A673 (cell line): ENCODE data around the gene PPP1R11. TPM values are rescaled to one million over a fixed set of nuclear protein-coding genes. Genes with fewer than 3 reads are reported as not detected.
A peak's percentile ranks its signal among the peaks of the same experiment; 100 is the strongest.

ENCODE experiments used
- Bru-seq: library from RNA; stranded (reverse); fragments of 400-500 nt; gene quantifications from one replicate; lab custom pipeline; 2021; lab: Mats Ljungman, UMichigan
- BruChase-seq, 2 experiments: library from RNA; stranded (reverse); fragments of 400-500 nt; gene quantifications; one replicate each; lab custom pipeline; 2021; lab: Mats Ljungman, UMichigan
- BruUV-seq: library from RNA; stranded (reverse); fragments of 400-500 nt; replicated peaks from 2 replicates; lab custom pipeline; 2021; lab: Mats Ljungman, UMichigan
- CTCF ChIA-PET: fragments of 300-600 bp; sonication (Branson Sonifier 250); formaldehyde crosslinking; loops from one replicate; lab custom pipeline; 2022; ENCODE audit warnings: antibody characterized with exemption; lab: Charles Lee
- POLR2A ChIA-PET: fragments of 300-600 bp; sonication (Branson Sonifier 250); formaldehyde crosslinking; loops from one replicate; lab custom pipeline; 2022; ENCODE audit warnings: antibody characterized with exemption; ENCODE audit not compliant: low non-redundant PET; lab: Charles Lee
- DNase-seq: peaks from one replicate; pipeline ENCODE4 v3.0.0-alpha.2; 2015; ENCODE audit warnings: low spot score
- H3K27ac ChIP-seq: fragments of 200-600 bp; sonication (generic); 2 replicates; pipeline ENCODE4 v1.5.1; 2016; ENCODE audit warnings: mixed run types, low read depth, mild to moderate bottlenecking, mixed read lengths, antibody characterized with exemption, low read length; ENCODE audit not compliant: poor library complexity, severe bottlenecking
- H3K27me3 ChIP-seq: fragments of 200-600 bp; sonication (generic); replicated peaks from 2 replicates; pipeline ENCODE4 v1.6.1; 2017; ENCODE audit warnings: mixed run types, low read depth, mild to moderate bottlenecking, mixed read lengths, antibody characterized with exemption, low read length; ENCODE audit not compliant: insufficient read depth, poor library complexity
- H3K36me3 ChIP-seq: fragments of 200-600 bp; sonication (generic); 2 replicates; pipeline ENCODE4 v1.6.1; 2016; ENCODE audit warnings: mixed run types, mild to moderate bottlenecking, mixed read lengths, antibody characterized with exemption, low read length; ENCODE audit not compliant: insufficient read depth, poor library complexity, severe bottlenecking
- H3K4me1 ChIP-seq: fragments of 200-600 bp; sonication (generic); 2 replicates; pipeline ENCODE4 v1.6.1; 2017; ENCODE audit warnings: mixed run types, mild to moderate bottlenecking, mixed read lengths, antibody characterized with exemption, low read length; ENCODE audit not compliant: insufficient read depth, poor library complexity, severe bottlenecking
- H3K4me3 ChIP-seq: fragments of 200-600 bp; sonication (generic); 2 replicates; pipeline ENCODE4 v1.5.1; 2016; ENCODE audit warnings: low read depth, mixed run types, mild to moderate bottlenecking, mixed read lengths, low read length; ENCODE audit not compliant: poor library complexity, severe bottlenecking
- H3K9me3 ChIP-seq: fragments of 200-600 bp; sonication (generic); 2 replicates; pipeline ENCODE4 v1.6.1; 2016; ENCODE audit warnings: mixed run types, low read depth, mild to moderate bottlenecking, mixed read lengths, antibody characterized with exemption, low read length; ENCODE audit not compliant: poor library complexity, severe bottlenecking
- EZH2 ChIP-seq: fragments of 200-600 bp; sonication (generic); IDR thresholded peaks from 2 replicates; pipeline ENCODE4 v1.6.1; 2017; ENCODE audit warnings: borderline replicate concordance, low read depth, mild to moderate bottlenecking, mixed read lengths, antibody characterized with exemption, low read length; ENCODE audit not compliant: poor library complexity, severe bottlenecking
- intact Hi-C: fragments of 100-400 bp; cut with micrococcal nuclease; formaldehyde crosslinking; loops from one replicate; pipeline ENCODE4 v1.10.0; 2022; ENCODE audit not compliant: unreplicated experiment
- long read RNA-seq: library from polyadenylated mRNA; stranded (forward); transcript quantifications from one replicate; pipeline ENCODE4 v2.0.0, GENCODE V29; 2022
- total RNA-seq: library from RNA; stranded (reverse); gene quantifications from 2 replicates; pipeline ENCODE4 v1.2.3, GENCODE V29; 2021
- TF ChIP-seq, protein P1 (sequence below): fragments of 300-800, 200-600 bp; sonication (generic); conservative IDR thresholded peaks from 2 replicates; pipeline ENCODE4 v1.5.1; 2017; ENCODE audit warnings: low read depth, mild to moderate bottlenecking, antibody characterized with exemption, low read length, moderate library complexity, mixed read lengths

Gene PPP1R11, protein sequence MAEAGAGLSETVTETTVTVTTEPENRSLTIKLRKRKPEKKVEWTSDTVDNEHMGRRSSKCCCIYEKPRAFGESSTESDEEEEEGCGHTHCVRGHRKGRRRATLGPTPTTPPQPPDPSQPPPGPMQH
- total RNA-seq (46.2 and 46.8 TPM in 2 replicates), Bru-seq, nascent RNA (percentile 78 among the genes with signal in this experiment), BruChase-seq, experiment 1, labeled RNA remaining after a 2-hour chase (percentile 89 among the genes with signal in this experiment), BruChase-seq, experiment 2, labeled RNA remaining after a 6-hour chase (percentile 96 among the genes with signal in this experiment)
- long read RNA-seq, transcript PPP1R11-205 (3 exons, 1,731 nt), result major isoform, 145 of 153 reads
- long read RNA-seq, partial matches to known transcripts, result 0 of 153 reads
- long read RNA-seq, other reads (novel, unspliced or antisense), result 2 of 153 reads

DNA sequence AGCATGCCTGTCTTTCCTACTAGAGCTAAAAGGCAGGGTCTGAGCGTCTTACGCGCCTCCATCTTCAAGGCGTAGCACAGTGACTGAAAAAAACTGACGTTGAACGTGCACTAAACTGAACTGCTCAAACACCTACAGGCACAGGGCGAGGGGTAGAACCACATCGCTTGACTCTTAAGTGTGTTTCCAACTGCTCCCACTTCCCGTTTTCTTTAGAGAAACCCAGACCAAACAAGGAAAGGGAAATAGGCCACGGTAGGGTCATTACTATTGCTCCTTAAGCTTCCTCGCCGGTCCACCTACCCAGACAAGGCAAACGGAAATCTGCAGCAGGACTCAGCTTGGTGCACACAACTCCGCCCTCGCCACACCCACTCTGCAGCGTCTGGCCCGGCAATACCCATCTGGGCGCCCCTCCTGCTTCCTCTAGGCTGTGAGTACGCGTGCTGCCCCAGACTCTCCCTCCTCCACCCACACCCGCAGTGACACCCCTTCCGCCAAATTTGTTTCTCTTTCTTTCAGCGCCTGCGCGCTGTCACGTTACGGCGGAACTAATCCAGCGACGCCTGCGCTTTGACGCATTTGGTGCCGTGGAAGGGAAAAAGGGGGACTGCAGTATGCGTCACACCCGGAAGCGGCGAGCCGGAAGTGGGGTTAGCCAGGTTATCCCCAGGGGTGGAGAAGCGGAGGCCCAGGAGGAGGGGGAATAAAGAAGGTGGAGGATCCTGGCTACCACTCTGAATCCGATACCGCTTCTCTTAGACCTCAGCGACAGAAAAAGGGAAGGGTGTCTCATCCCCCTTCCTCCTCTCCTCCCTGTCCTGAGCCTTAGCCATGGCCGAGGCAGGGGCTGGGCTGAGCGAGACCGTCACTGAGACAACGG is at the start of gene PPP1R11:
Gene PPP1R11, plus strand, starts transcription at position 622 of the 883 bp plus-strand sequence. Its CDS starts 213 bp downstream, at position 835.
- peak; percentile 100 for DNase-seq
- Histone ChIP-seq H3K4me1 (peaks cover 20% of the 10 kb centered on the region), H3K9me3 (no peaks in the 10 kb centered on the region), H3K36me3 (peaks cover 11% of the 10 kb centered on the region), H3K4me3 (peak within 1 kb of the TSS; percentile 73), H3K27ac (peak within 1 kb of the TSS; percentile 83), H3K27me3 (peaks cover 10% of the 10 kb centered on the region)
- ChIA-PET POLR2A (no interaction called here), CTCF (interaction anchor here (0.9 kb wide), 1 partner anchor 37 kb away, joined by 9 read pairs; no protein-coding TSS in a partner anchor)
- no TSS peak for BruUV-seq
- intact Hi-C loops, result loop anchor here (5.0 kb wide), 1 partner anchor 35 kb away; no protein-coding TSS in a partner anchor
- TF ChIP-seq EZH2, result no peak
- TF ChIP-seq, protein P1, sequence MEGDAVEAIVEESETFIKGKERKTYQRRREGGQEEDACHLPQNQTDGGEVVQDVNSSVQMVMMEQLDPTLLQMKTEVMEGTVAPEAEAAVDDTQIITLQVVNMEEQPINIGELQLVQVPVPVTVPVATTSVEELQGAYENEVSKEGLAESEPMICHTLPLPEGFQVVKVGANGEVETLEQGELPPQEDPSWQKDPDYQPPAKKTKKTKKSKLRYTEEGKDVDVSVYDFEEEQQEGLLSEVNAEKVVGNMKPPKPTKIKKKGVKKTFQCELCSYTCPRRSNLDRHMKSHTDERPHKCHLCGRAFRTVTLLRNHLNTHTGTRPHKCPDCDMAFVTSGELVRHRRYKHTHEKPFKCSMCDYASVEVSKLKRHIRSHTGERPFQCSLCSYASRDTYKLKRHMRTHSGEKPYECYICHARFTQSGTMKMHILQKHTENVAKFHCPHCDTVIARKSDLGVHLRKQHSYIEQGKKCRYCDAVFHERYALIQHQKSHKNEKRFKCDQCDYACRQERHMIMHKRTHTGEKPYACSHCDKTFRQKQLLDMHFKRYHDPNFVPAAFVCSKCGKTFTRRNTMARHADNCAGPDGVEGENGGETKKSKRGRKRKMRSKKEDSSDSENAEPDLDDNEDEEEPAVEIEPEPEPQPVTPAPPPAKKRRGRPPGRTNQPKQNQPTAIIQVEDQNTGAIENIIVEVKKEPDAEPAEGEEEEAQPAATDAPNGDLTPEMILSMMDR, result no peak

DNA sequence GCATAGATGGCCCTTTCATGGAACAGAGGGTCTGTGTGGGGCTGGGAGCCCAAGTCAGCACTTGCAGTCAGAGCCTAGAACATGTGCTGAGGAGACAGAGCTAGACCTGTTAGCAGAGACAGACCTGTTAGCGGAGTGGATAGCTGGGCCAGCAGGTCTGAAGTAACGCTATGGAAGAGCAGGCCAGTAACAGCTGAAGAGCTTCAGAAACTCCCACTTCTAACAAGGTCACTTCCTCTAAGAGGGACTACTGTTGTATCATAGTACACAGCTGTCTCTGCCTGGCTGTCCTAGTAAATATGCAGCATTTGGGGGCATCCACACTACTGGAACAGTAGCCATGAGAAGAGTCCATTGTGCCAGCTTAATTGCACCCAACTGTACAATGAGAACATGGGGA is 47.2 kb upstream of the PPP1R11 start:
- intact Hi-C loops, result loop anchor here (10.0 kb wide), 1 partner anchor 285 kb away; no protein-coding TSS in a partner anchor
- no peaks in the 10 kb centered on the region for H3K4me1 ChIP-seq
- no peak overlapping the region for H3K4me3 ChIP-seq
- CTCF ChIA-PET, result no interaction called here
- H3K36me3 ChIP-seq, result no peaks in the 10 kb centered on the region
- BruUV-seq, result no TSS peak
- H3K27me3 ChIP-seq, result no peaks in the 10 kb centered on the region
- no peak overlapping the region for H3K27ac ChIP-seq
- DNase-seq, result no peak
- H3K9me3 ChIP-seq, result no peaks in the 10 kb centered on the region
- POLR2A ChIA-PET, result no interaction called here
- TF ChIP-seq, protein P1, result no peak
- TF ChIP-seq EZH2, result no peak

DNA sequence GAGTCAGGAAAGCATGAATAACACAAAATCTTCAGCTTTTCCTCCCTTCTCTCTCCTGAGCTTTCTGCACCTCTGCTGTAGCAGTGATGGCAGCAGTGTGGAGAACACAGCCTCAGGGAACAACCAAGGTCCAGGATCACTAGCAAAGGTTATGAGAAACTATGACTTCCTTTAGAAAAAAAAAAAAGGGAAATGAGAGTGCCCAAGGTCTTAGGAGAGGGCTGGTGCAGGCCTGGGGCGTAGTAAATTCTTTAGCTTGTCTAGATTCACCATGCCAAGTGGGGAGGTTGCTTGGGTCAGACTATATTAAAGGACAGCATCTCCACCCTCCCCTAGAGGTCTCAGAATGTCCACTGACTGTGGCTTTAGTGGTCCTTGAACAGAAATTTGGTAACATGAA is 46.4 kb upstream of the PPP1R11 start:
- CTCF ChIA-PET, result no interaction called here
- BruUV-seq, result no TSS peak
- intact Hi-C loops, result no loop called here
- H3K4me1 ChIP-seq, result no peaks in the 10 kb centered on the region
- no peak for DNase-seq
- no peak for TF ChIP-seq EZH2
- TF ChIP-seq, protein P1, result no peak
- no peak overlapping the region for H3K4me3 ChIP-seq
- no peaks in the 10 kb centered on the region for H3K36me3 ChIP-seq
- H3K27me3 ChIP-seq, result no peaks in the 10 kb centered on the region
- H3K27ac ChIP-seq, result no peak overlapping the region
- POLR2A ChIA-PET, result no interaction called here
- H3K9me3 ChIP-seq, result no peaks in the 10 kb centered on the region
